Stimulated activated CD8-positive, alpha-beta memory T cell treated with anti-CD3 and anti-CD28 coated beads, Interleukin-15, amount 100 ng/mL, for 24 hours (primary cell): ENCODE data around the gene INTS2.
"Not testable (repeated sequence)": the region's sequence is repeated elsewhere in the genome, so short reads cannot be mapped to it uniquely, and the experiment has no call there.

Experiments
- DNase-seq: peaks from one replicate; pipeline ENCODE4 v3.0.0-alpha.2; 2020; ENCODE audit warnings: low read depth

Gene INTS2

DNA sequence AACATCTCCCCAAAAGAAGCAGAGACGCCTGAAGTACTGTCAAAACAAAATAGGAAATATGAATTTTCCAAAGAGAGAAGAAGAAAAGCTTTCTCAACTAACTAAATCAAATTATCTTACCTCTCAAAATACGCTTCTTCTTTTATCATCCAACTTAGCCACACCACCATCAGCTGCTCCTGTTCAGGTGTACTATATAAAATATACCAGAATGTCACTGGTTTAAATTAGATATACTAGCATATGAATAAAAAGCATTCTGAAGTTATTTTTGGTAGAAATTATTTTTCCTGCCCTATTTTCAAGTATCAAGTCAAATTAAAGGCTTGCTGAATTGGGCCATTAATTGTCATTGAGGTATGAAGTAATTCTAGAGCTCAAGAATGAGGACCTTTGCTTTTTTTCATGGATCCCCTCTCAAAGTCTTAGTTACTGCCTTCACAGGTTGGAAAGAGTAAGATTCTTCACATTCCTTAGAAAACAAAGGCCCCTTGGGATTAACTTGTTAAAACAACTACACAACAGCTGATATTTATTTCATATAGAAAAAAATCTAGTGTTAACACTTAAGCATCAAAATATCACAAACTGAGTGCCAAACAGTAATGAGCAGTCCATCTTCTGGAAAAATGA, 30.1 kb downstream of the INTS2 start:
- DNase-seq, result no peak

GRCh38 chr17:61895391-61895790, 32.4 kb downstream of the INTS2 start:
- no peak for DNase-seq

- DNase-seq, result not testable (repeated sequence)
Observed at GRCh38 chr17:61894310-61894709, 33.5 kb downstream of the INTS2 start.

GRCh38 chr17:61887733-61888132, 40.0 kb downstream of the INTS2 start:
- DNase-seq, result not testable (repeated sequence)

DNA sequence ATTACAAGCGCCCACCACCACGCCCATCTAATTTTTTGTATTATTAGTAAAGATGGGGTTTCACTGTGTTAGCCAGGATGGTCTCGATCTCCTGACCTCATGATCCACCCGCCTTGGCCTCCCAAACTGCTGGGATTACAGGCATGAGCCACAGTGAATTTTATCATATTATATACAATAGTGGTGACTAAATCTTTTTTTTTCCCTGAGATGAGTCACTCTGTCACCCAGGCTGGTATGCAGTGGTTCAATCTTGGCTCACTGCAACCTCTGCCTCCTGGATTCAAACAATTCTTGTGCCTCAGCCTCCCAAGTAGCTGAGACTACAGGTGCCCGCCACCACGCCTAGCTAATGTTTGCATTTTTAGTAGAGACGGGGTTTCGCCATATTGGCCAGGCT, 41.9 kb downstream of the INTS2 start:
- not testable (repeated sequence) for DNase-seq

GRCh38 chr17:61884864-61885263, 42.9 kb downstream of the INTS2 start:
- DNase-seq, result no peak

DNA sequence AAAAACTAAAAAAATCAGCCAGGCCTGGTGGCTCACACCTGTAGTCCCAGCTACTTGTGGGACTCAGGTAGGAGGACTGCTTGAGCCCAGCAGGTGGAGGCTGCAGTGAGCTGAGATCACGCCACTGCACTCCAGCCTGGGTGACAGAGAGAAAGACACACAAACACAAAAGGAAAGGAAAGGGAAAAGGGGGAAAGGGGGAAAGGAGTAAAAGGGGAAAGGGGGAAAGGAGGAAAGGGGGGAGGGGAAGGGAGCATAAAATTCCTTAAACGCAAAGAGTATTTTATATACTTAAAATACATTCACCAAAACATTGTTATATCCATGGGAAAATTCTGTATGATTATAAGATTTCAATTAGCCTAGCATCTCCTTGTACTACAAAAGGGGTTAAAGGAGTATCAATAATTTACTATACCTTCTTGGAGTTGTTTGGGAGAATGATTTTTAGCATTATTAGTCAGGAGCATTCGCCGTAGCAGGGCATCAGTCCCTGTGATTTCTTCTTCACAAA, 47.1 kb downstream of the INTS2 start:
- no peak for DNase-seq

- no peak for DNase-seq
Observed at GRCh38 chr17:61878984-61879612, 48.7 kb downstream of the INTS2 start.

DNA sequence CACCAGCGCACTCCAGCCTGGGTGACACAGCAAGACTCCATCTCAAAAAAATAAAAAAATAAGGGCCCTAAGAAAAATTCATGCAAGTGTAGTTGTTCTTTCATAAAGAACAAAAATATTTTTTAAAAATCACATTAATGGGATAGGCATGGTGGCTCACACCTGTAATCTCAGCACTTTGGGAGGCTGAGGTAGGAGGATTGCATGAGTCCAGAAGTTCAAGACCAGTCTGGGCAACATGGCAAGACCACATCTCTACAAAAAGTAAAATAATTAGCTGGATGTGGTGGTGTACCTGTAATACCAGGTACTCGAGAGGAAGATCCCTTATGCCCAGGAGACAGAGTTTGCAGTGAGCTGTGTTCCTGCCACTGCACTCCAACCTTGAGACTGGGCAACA, 49.3 kb downstream of the INTS2 start:
- DNase-seq, result no peak

DNA sequence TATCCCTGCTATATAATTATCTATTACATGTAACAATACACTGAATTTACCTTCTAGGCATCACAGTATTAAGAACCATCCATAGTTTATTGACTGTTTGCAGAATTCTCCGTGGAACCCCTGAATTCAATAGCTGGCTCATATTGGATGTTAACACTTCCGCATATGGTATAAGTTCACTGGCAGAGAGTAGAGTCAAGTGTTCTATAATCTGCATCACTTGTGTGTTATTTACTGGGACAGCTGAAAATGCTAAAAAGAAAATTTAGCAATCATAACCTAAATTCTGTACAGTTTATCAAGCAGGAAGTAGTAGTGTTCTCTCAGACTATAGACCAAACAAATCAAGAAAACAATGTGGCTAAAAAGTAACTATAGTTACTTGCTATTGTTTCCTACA, 49.9 kb downstream of the INTS2 start:
- no peak for DNase-seq

GRCh38 chr17:61875804-61876203, 52.0 kb downstream of the INTS2 start:
- DNase-seq, result no peak

DNA sequence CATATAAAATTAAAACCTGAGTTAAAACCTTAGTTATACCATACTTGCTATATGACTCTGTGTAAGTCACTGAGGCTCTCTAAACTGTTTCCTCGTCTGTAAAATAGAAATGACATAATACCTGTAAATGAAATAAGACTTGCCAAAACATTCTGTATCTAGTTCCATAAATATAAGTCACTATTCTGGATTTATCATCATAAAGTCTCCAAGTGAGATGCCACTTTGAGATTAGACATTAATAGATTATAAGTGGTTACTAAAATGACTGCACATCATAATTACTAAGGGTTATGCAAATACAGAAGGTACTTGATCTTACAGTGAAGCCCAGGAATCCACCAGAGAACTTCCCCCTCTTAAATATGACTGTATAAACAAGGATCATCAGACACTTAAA, 52.5 kb downstream of the INTS2 start:
- DNase-seq, result no peak

DNA sequence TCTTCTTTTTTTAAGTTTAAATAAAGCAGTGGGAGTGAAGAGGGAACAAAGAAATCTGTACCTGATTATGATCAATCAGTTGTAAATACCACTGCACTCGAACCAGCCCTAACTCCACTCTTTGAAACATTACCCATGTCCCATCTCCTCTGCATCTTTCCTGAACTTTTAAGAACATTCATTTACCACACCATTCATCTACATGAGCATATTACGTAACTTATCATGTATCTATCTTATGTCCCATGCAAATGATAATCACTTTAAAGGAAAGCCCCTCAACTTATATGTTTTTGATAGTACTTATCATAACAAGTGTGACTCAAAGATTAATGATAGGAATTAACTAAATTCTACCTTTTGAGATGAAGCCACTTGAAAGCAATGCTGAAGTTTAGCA, 53.7 kb downstream of the INTS2 start:
- DNase-seq, result no peak

DNA sequence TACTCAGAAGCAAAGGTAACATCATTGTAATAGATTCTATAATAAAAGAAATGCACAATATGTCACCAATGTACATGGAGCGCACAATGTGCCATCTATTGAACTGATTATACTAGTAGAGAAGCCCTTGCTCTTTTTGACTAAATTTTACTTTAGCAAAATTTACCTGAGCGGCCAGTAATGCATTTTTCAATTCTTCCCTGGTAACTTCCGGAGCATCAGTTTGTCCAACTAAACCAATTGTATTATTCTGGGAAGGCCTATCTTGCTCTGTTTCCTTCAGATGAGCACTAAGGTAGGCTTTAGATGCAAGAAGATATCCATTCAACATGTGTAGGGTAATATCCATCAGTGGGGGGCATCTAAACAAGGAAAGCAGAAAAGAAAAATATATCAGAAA, 55.7 kb downstream of the INTS2 start:
- DNase-seq, result no peak

- DNase-seq, result no peak
Observed at GRCh38 chr17:61869138-61869537, 58.6 kb downstream of the INTS2 start.

- DNase-seq, result no peak
Observed at GRCh38 chr17:61868074-61868473, 59.7 kb downstream of the INTS2 start.

DNA sequence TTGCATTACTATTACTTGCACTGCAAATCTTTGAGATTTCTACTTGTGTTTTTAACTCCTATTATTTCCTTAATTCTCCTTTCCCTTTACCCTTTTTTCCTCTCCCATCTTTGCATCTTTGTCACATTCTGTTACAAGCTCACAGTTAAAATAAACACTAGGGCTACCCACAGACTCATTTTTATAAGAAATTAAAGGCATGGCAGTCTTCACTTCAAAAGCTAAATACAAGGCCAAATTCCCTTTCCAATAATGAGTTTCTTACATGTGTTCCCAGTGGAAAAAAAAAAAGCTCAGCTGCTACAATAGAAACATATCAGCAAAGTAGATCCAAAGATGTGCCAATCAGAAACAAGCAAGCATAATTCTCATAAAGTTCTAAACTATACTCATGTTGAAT, 60.7 kb downstream of the INTS2 start:
- DNase-seq, result no peak

GRCh38 chr17:61863801-61864126, 64.0 kb downstream of the INTS2 start:
- no peak for DNase-seq

- DNase-seq, result peak; percentile 61
Observed at GRCh38 chr17:61862975-61863800, 64.6 kb downstream of the INTS2 start, which contains the start of gene BRIP1. Gene BRIP1 (minus strand): TSS chr17:61863528. CDS start chr17:61861539, 1,989 bp downstream.

DNA sequence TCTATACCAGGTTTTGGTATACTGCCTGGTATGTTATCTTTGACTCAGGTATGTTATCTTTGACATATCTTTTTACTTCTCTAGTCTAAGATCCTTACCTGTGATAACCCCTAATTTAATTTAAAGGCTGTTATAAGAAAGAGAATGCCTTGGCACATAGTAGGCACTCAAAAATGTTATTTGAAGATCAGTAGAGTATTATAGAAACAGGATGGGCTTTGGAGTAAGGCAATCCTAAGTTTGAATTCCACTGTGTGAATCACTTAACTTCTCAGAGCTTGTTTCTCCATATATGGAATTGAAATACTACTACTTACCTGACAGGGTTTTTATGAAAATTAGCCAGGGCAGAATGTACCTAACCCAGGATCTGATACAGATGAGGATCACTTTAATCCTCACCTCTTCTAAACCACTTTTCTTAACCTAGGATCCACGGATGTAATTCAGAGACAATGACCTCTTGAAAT, 65.6 kb downstream of the INTS2 start:
- DNase-seq, result no peak

DNA sequence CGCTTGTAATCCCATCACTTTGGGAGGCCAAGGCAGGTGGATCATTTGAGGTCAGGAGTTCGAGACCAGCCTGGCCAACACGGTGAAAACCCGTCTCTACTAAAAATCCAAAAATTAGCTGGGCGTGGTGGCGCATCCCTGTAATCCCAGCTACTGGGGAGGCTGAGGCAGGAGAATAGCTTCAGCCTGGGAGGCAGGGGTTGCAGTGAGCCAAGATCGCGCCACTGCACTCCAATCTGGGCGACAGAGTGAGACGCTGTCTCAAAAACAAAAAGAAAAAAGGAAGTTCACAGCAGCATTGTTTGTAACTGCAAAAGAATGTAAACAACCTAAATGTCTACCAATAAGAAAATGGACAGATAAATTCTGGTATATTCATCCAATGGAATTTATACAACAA, 67.4 kb downstream of the INTS2 start:
- not testable (repeated sequence) for DNase-seq

GRCh38 chr17:61856035-61856434, 71.7 kb downstream of the INTS2 start:
- no peak for DNase-seq

- DNase-seq, result no peak
Observed at GRCh38 chr17:61852857-61853256, 74.9 kb downstream of the INTS2 start.
